ENCODE measurements around the gene SLC45A3. TPM values are rescaled to one million over a fixed set of nuclear protein-coding genes. Genes with fewer than 3 reads are reported as not detected.

The SLC45A3 gene
- total and polyA plus RNA-seq, 5 donors from 2014 or later, result 0.74 TPM; not detected in 4

GRCh38 chr1:205665201-205666045, 14.9 kb downstream of the SLC45A3 start:
- H3K27me3 ChIP-seq (ENCODE audit: control insufficient read depth, insufficient read depth, low read length), result no peaks in the 10 kb centered on the region
- no peaks in the 10 kb centered on the region for H3K4me1 ChIP-seq (ENCODE audit: control insufficient read depth, insufficient read depth, low read length, poor library complexity, severe bottlenecking)
- no peaks in the 10 kb centered on the region for H3K36me3 Mint-ChIP-seq
- no peak overlapping the region for H3K4me3 Mint-ChIP-seq
- H3K27me3 Mint-ChIP-seq, result peaks cover 26% of the 10 kb centered on the region
- ATAC-seq (ENCODE audit: low read depth in 2 of 2) (no peak), DNase-seq (no peak)
- H3K36me3 ChIP-seq (ENCODE audit: control insufficient read depth, insufficient read depth, low read length), result no peaks in the 10 kb centered on the region
- no peak overlapping the region for H3K4me3 ChIP-seq (ENCODE audit: low read depth, low read length)
- H3K4me1 Mint-ChIP-seq, result no peaks in the 10 kb centered on the region
- H3K27ac Mint-ChIP-seq, result peak overlapping the region in 1 of 3 donors; percentile 32
- H3K9me3 Mint-ChIP-seq, result peaks cover 0 to 2% (median 0%) of the 10 kb centered on the region in 7 donors
- H3K27ac ChIP-seq (ENCODE audit: insufficient read depth, low read length, poor library complexity, severe bottlenecking), result no peak overlapping the region
- no peaks in the 10 kb centered on the region for H3K9me3 ChIP-seq (ENCODE audit: control insufficient read depth in 2 of 2, low read length in 2 of 2)

GRCh38 chr1:205664399-205665017, 15.8 kb downstream of the SLC45A3 start:
- peaks cover 0 to 2% (median 0%) of the 10 kb centered on the region in 7 donors for H3K9me3 Mint-ChIP-seq
- no peaks in the 10 kb centered on the region for H3K9me3 ChIP-seq (ENCODE audit: control insufficient read depth in 2 of 2, low read length in 2 of 2)
- H3K27ac Mint-ChIP-seq, result no peak overlapping the region
- ATAC-seq (ENCODE audit: low read depth in 2 of 2), result no peak
- no peaks in the 10 kb centered on the region for H3K36me3 ChIP-seq (ENCODE audit: control insufficient read depth, insufficient read depth, low read length)
- H3K4me3 Mint-ChIP-seq, result no peak overlapping the region
- no peaks in the 10 kb centered on the region for H3K4me1 ChIP-seq (ENCODE audit: control insufficient read depth, insufficient read depth, low read length, poor library complexity, severe bottlenecking)
- no peaks in the 10 kb centered on the region for H3K27me3 ChIP-seq (ENCODE audit: control insufficient read depth, insufficient read depth, low read length)
- no peak overlapping the region for H3K27ac ChIP-seq (ENCODE audit: insufficient read depth, low read length, poor library complexity, severe bottlenecking)
- H3K4me1 Mint-ChIP-seq, result no peaks in the 10 kb centered on the region
- H3K27me3 Mint-ChIP-seq, result peaks cover 27% of the 10 kb centered on the region
- no peak for DNase-seq
- H3K36me3 Mint-ChIP-seq, result no peaks in the 10 kb centered on the region
- H3K4me3 ChIP-seq (ENCODE audit: low read depth, low read length), result no peak overlapping the region

GRCh38 chr1:205663286-205663936, 16.9 kb downstream of the SLC45A3 start:
- Histone ChIP-seq H3K27me3 (ENCODE audit: control insufficient read depth, insufficient read depth, low read length) (no peaks in the 10 kb centered on the region), H3K4me1 (ENCODE audit: control insufficient read depth, insufficient read depth, low read length, poor library complexity, severe bottlenecking) (peaks cover 3% of the 10 kb centered on the region), H3K27ac (ENCODE audit: insufficient read depth, low read length, poor library complexity, severe bottlenecking) (no peak overlapping the region), H3K4me3 (ENCODE audit: low read depth, low read length) (no peak overlapping the region), H3K9me3 (ENCODE audit: control insufficient read depth in 2 of 2, low read length in 2 of 2) (no peaks in the 10 kb centered on the region), H3K36me3 (ENCODE audit: control insufficient read depth, insufficient read depth, low read length) (no peaks in the 10 kb centered on the region)
- peaks cover 23% of the 10 kb centered on the region for H3K27me3 Mint-ChIP-seq
- peaks cover 0 to 3% (median 0%) of the 10 kb centered on the region in 4 donors for H3K4me1 Mint-ChIP-seq
- H3K36me3 Mint-ChIP-seq, result no peaks in the 10 kb centered on the region
- H3K4me3 Mint-ChIP-seq, result no peak overlapping the region
- H3K9me3 Mint-ChIP-seq, result peaks cover 0 to 2% (median 0%) of the 10 kb centered on the region in 7 donors
- H3K27ac Mint-ChIP-seq, result no peak overlapping the region
- ATAC-seq (ENCODE audit: low read depth in 2 of 2) (no peak), DNase-seq (no peak)

- Histone ChIP-seq H3K4me1 (ENCODE audit: control insufficient read depth, insufficient read depth, low read length, poor library complexity, severe bottlenecking) (peaks cover 3% of the 10 kb centered on the region), H3K36me3 (ENCODE audit: control insufficient read depth, insufficient read depth, low read length) (no peaks in the 10 kb centered on the region), H3K27me3 (ENCODE audit: control insufficient read depth, insufficient read depth, low read length) (no peaks in the 10 kb centered on the region), H3K4me3 (ENCODE audit: low read depth, low read length) (no peak overlapping the region), H3K9me3 (ENCODE audit: control insufficient read depth in 2 of 2, low read length in 2 of 2) (no peaks in the 10 kb centered on the region), H3K27ac (ENCODE audit: insufficient read depth, low read length, poor library complexity, severe bottlenecking) (no peak overlapping the region)
- DNase-seq (no peak), ATAC-seq (ENCODE audit: low read depth in 2 of 2) (no peak)
- peaks cover 0 to 2% (median 0%) of the 10 kb centered on the region in 7 donors for H3K9me3 Mint-ChIP-seq
- H3K4me1 Mint-ChIP-seq, result peaks cover 0 to 3% (median under 1%) of the 10 kb centered on the region in 4 donors
- no peak overlapping the region for H3K27ac Mint-ChIP-seq
- H3K36me3 Mint-ChIP-seq, result no peaks in the 10 kb centered on the region
- H3K27me3 Mint-ChIP-seq, result peaks cover 18% of the 10 kb centered on the region
- no peak overlapping the region for H3K4me3 Mint-ChIP-seq
Observed at GRCh38 chr1:205662791-205663190, 17.5 kb downstream of the SLC45A3 start.

- H3K36me3 ChIP-seq (ENCODE audit: control insufficient read depth, insufficient read depth, low read length), result no peaks in the 10 kb centered on the region
- Mint-ChIP-seq H3K4me1 (peaks cover 0 to 5% (median 3%) of the 10 kb centered on the region in 4 donors), H3K27ac (no peak overlapping the region), H3K9me3 (peaks cover 0 to 2% (median 0%) of the 10 kb centered on the region in 7 donors), H3K4me3 (no peak overlapping the region), H3K36me3 (no peaks in the 10 kb centered on the region), H3K27me3 (peaks cover 20% of the 10 kb centered on the region)
- no peak overlapping the region for H3K27ac ChIP-seq (ENCODE audit: insufficient read depth, low read length, poor library complexity, severe bottlenecking)
- ATAC-seq (ENCODE audit: low read depth in 2 of 2) (no peak), DNase-seq (no peak)
- peaks cover 3% of the 10 kb centered on the region for H3K4me1 ChIP-seq (ENCODE audit: control insufficient read depth, insufficient read depth, low read length, poor library complexity, severe bottlenecking)
- no peaks in the 10 kb centered on the region for H3K9me3 ChIP-seq (ENCODE audit: control insufficient read depth in 2 of 2, low read length in 2 of 2)
- no peaks in the 10 kb centered on the region for H3K27me3 ChIP-seq (ENCODE audit: control insufficient read depth, insufficient read depth, low read length)
- no peak overlapping the region for H3K4me3 ChIP-seq (ENCODE audit: low read depth, low read length)
Observed at GRCh38 chr1:205662135-205662738, 18.1 kb downstream of the SLC45A3 start.

GRCh38 chr1:205661429-205662134, 18.7 kb downstream of the SLC45A3 start:
- Mint-ChIP-seq H3K4me3 (no peak overlapping the region), H3K9me3 (peaks cover 0 to 2% (median 0%) of the 10 kb centered on the region in 7 donors), H3K4me1 (peaks cover 0 to 10% (median 3%) of the 10 kb centered on the region in 4 donors), H3K36me3 (no peaks in the 10 kb centered on the region), H3K27me3 (peaks cover 20% of the 10 kb centered on the region), H3K27ac (no peak overlapping the region)
- Histone ChIP-seq H3K4me3 (ENCODE audit: low read depth, low read length) (no peak overlapping the region), H3K27ac (ENCODE audit: insufficient read depth, low read length, poor library complexity, severe bottlenecking) (no peak overlapping the region), H3K36me3 (ENCODE audit: control insufficient read depth, insufficient read depth, low read length) (no peaks in the 10 kb centered on the region), H3K9me3 (ENCODE audit: control insufficient read depth in 2 of 2, low read length in 2 of 2) (no peaks in the 10 kb centered on the region), H3K27me3 (ENCODE audit: control insufficient read depth, insufficient read depth, low read length) (no peaks in the 10 kb centered on the region), H3K4me1 (ENCODE audit: control insufficient read depth, insufficient read depth, low read length, poor library complexity, severe bottlenecking) (peaks cover 3% of the 10 kb centered on the region)
- DNase-seq (no peak), ATAC-seq (ENCODE audit: low read depth in 2 of 2) (no peak)

GRCh38 chr1:205660361-205660760, 19.9 kb downstream of the SLC45A3 start:
- Histone ChIP-seq H3K36me3 (ENCODE audit: control insufficient read depth, insufficient read depth, low read length) (no peaks in the 10 kb centered on the region), H3K9me3 (ENCODE audit: control insufficient read depth in 2 of 2, low read length in 2 of 2) (no peaks in the 10 kb centered on the region), H3K4me3 (ENCODE audit: low read depth, low read length) (no peak overlapping the region), H3K4me1 (ENCODE audit: control insufficient read depth, insufficient read depth, low read length, poor library complexity, severe bottlenecking) (peaks cover 3% of the 10 kb centered on the region), H3K27me3 (ENCODE audit: control insufficient read depth, insufficient read depth, low read length) (no peaks in the 10 kb centered on the region), H3K27ac (ENCODE audit: insufficient read depth, low read length, poor library complexity, severe bottlenecking) (no peak overlapping the region)
- Mint-ChIP-seq H3K4me3 (no peak overlapping the region), H3K4me1 (peaks cover 0 to 10% (median 3%) of the 10 kb centered on the region in 4 donors), H3K36me3 (no peaks in the 10 kb centered on the region), H3K27ac (no peak overlapping the region), H3K27me3 (peaks cover 20% of the 10 kb centered on the region), H3K9me3 (peaks cover 0 to 2% (median 0%) of the 10 kb centered on the region in 7 donors)
- DNase-seq, result no peak
- no peak for ATAC-seq (ENCODE audit: low read depth in 2 of 2)

Data from CD4-positive, CD25-positive, alpha-beta regulatory T cell (primary cell).